NCI-H2171 treated with DMSO at 0.1 percent for 48 hours (cell line): ENCODE data around the gene PTN.
"Not testable (repeated sequence)": the region's sequence is repeated elsewhere in the genome, so short reads cannot be mapped to it uniquely, and the experiment has no call there.

Experiments used
- DNase-seq: peaks from one replicate; lab custom pipeline; 2025; lab: John Stamatoyannopoulos, UW

PTN gene

GRCh38 chr7:137324796-137325696 lies 18.5 kb downstream of the PTN start:
- no peak for DNase-seq

DNA sequence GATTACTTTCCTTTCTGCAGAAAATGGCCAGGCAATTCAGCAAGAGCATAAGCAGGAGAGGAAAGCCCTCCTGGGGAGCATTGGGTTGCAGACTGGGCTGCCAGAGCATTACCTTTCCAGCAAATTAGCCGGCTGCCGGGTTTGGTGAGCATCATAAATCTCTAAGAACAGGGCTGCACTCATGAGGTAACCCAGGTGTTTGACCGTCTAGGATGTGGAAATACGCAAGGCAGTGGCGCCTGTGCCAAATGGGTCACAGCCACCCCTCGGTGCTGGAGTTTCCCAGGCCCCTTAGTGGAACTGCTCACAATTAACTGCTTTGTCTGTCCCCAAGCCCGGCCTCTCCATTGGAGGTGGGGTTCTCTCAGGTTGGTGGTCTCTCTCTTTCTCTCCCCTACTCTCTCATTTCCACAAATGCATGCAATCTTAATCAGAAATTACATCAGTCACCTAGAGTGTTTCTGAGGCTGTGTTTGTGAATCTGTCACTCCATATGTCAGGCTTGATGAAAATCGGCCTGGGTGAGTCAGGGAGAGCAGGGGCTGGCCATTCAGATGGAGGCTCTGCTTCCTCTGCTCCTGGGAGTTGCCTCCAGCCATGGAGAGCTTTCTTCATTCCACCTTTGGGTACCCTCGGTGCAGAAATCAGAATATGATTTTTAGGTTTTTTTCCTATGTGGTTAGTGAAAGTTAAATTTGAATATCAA lies 26.7 kb downstream of the PTN start:
- DNase-seq: peak; percentile 73

GRCh38 chr7:137313201-137313600 lies 30.3 kb downstream of the PTN start:
- DNase-seq: no peak

DNA sequence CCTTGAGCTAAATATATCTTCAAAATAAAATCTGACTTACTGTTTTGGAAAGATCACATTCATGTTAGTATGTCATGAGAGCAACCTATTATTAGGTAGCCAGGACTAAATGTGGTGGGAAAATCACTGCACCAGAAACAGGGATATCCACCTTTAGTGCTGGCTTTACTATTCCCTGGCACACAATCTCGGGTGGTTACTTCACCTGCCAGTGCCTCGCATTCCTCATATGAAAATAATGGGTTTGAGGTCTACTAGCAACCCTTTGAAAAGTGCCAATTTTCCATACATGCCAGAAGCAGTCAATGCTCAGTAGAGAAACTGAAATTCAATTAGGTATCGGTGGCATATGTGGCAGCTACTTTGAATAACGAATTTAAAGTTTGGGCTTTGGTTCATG lies 36.8 kb downstream of the PTN start:
- no peak for DNase-seq

DNA sequence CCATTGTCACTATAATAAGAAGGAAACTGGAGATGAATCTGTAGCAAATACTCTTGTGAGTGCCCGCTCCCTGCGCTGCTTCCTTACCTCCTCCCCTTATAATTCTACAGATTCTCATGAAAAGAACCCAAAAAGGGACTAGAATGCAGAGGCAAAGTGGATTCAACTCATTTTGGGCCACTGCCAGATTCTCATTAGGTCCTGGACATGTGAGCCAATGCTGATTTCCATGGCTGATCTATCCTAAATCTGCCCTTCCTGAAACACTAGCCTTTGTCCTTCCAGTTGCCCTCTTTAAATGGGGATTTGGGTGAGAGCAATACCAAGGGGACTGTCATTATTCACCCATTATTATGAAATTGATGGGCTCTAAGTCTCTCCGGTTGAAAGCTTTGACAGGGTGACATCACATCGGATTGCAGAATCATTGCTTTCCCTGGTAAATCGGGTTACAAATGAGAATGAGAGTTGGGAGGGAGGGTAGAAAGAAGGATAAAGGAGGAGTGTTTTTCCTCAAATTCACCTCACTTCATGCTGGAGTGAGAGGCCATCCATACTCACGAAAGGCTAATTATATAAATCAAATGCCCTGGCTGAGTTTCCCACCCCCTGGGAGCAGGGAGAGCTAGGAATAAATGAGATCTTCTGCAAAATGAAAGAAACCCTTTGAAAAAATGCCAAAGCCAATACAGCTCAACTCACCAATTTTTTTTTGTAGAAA lies 37.5 kb downstream of the PTN start:
- DNase-seq: no peak

- no peak for DNase-seq
Observed at GRCh38 chr7:137304624-137305235, 38.8 kb downstream of the PTN start.

DNA sequence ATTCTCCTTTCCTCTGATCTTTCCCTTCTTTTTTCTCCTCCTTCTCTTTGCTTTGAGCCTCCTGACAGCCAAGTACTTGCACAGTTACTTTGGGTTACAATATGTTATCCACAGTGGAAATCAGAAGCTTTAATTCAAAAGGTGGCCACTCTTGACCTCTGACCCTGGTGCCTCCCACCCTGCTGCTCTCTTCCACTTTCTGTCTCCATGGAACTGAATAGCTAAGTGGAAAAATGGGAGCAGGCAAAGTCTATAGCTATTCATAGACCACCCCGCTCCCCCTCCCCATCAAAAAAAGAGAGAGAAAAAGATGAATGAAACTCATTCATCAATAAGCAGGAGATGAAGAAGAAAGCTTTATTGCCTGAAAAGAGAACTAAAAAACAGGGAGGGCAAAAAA lies 39.4 kb downstream of the PTN start:
- no peak for DNase-seq

DNA sequence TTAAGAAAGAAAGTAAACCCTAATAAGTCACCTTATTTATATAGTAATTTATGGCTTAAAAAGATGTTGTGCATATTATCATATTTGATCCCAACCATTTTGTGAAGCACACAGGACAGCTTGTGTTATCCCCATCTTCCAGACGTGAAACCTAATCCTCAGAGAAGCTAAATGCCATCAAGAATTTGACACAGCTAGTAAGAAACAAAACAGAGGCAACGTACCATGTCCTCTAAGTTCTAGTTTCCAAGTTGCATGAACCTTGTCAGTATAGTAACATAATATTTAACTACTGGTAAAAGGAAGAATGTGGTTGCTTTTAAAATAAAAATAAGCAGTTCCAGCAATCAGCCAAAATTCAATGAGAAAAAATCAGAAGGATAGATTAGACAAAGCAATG lies 41.5 kb downstream of the PTN start:
- DNase-seq: peak; percentile 37

GRCh38 chr7:137298464-137298794 lies 45.1 kb downstream of the PTN start:
- DNase-seq: no peak

DNA sequence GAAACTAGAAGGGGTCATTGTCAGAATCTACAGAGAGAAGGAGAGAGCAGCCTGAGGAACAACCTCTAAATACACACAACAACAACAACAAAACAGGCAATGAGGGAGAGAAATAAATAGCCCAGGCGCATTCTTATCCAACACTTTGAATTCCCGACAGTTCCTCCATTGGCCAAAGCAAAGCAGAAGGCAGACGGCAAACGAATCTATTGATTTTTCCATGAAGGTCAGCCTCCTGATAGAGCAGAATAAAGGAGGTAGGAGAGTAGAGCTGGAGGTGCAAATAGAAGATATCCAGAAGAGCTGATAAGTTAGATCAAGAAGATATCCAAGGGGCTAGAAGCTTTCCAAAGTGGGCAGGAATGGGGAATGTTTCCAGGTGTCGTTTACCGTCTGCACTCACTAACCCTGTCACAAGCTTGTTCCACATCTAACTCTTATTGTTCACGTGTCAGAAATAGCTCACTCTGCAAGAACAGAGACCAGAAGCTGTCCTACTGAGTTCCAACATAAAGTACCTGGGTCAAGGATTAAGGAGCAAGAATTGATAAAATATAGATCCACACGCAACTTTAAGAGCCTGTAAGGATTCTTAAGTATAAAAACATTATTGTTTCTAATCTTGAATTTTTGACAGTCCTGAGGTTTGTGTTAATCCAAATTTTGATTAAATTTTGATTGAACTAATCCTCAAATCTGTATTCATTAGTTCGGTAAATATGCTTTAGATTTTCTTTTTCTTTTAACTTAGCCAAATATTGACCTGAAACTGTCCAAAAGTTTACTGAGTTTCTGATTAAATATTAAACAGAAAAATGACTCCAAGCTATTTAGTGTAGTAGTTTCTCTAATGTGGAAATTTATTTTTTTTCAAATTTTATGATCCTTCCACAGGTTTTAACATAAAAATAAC lies 45.7 kb downstream of the PTN start:
- no peak for DNase-seq

DNA sequence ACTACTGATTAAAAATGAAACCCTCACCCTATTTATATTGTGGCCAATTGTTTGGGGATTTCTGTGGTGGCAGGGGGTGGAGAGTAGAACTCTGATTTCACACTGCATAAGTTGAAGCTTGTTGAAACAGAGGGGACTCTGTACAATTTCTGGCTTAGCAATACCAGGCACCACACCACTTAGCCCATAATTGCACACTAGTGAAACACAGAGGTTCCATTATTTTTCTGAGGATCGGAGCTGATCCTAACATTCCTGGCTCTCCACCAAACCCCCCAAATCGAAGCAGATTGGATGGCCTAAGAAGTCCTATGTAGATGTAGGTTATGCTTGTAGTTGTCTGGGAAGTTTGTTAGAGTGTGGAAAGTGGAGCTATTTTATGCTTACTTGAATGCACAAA lies 47.0 kb downstream of the PTN start:
- no peak for DNase-seq

DNA sequence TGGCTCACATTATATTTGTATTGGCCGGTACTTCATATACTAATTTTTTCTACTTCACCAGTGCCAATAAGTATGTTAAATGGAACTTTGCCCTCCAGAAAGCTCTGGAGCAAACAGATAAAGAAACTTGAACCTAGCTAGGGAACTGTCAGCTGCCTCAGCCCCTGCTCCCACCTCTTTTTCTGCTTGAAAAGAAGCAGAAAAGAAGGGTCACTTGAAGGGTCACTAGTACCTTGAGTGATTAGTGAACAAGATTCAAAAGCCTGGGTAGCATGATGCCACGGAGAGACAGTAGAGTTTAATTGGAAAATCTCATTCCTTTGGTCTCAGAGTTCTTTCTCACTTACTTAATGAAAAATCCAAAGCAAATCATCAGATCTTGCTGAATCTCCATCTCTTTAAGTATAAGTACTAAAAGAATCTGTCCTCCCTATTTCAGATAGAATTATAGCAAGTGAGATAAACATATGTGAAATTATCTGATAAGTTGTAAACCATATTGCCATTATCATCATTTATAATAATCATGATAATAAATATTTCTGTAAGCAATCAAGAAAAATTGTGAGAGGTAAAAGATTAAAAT lies 47.7 kb downstream of the PTN start:
- no peak for DNase-seq

DNA sequence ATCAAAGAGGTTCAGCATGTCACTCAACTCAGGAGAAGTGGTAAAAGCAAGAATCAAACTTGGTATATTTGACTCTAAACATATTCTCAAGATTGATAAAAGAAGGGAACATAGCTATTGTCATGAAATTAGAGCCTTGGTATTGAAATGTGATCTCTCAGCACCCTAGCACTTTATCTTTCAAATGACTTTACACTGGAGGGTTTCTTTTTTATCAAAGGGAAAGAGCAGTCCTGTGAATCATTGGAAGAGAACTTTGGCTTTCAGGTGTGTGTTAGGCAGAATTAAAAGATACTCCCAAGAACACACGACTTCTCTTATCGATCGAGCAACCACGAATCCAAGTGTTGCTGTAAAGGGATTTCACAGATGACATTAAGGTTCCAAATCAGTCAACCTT lies 54.4 kb downstream of the PTN start:
- no peak for DNase-seq

- DNase-seq: no peak
Observed at GRCh38 chr7:137287651-137288258, 55.8 kb downstream of the PTN start.

DNA sequence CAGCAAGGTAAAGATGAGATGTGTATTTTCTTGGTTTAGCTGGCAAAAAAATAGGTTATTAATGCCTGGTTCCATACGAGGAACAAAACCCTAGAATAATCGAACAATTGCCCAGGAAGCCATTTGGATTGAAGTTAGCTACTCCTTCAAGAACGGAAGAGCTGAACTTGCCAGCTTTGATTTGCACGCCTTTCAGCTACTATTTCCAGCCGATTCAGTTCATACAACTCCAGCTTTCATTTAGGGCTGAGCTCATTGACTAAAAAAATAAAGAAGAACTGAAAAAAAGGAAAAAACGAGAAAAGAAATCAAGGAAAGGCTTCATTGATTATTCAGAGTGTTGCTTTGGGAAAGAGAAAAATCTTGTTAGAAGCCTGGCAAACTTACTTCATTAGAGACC lies 60.4 kb downstream of the PTN start:
- DNase-seq: no peak

- DNase-seq: no peak
Observed at GRCh38 chr7:137282043-137282442, 61.5 kb downstream of the PTN start.

- DNase-seq: no peak
Observed at GRCh38 chr7:137276189-137276588, 67.3 kb downstream of the PTN start.

GRCh38 chr7:137272249-137272648 lies 71.3 kb downstream of the PTN start:
- DNase-seq: no peak

- no peak for DNase-seq
Observed at GRCh38 chr7:137269240-137269639, 74.3 kb downstream of the PTN start.

DNA sequence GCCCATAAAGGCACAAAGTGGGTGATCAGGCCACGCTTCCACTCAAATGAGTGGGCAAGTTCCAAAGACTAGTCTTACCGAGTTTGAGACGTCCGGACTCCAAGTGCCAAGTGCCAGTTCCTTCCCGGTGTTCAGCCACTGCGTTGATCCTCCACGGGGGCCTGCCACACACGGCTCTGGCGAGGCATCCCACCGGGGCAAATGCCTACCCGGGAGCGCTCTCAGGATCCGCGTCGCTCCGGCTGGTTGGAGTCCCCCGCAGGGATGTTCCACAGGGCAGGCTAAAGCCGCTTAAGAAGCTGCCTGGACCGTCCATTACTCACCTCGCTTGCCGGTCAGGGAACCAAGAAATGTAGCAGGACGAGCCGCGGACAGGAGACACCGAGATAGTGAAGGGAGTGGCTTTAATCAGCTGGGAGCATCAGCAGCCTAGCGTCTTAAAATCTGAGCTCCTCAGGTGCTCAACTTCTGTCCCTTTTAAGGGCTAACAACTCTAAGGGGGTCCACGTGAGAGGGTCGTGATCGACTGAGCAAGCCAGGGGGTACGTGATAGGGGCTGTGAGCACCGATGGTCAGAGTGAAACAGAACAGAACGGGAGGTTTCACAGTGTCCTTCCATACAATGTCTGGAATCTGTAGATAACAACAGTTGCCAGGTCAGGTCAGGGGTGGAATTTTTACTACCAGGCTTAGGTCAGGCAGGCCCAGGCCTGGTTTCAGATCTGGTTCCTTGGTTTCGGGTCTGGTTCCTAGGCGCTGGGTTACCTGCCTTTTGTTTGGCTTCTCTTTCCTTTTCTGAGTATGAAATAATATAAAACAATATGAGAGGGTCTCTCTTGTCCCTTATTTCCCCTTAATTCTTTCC lies 75.3 kb downstream of the PTN start:
- not testable (repeated sequence) for DNase-seq
